Heart right ventricle (tissue), 16 donors: ENCODE results near the gene MED16. TPM values are rescaled to one million over a fixed set of nuclear protein-coding genes. Genes with fewer than 3 reads are reported as not detected.

Source experiments
- ATAC-seq, 8 donors: fragments of 200-7000 bp; cut with Tn5 transposase; one replicate each; pipeline ENCODE4 v1.9.1; 2020; ENCODE audit warnings: mild to moderate bottlenecking in 8 of 8, moderate library complexity in 8 of 8, moderate number of reproducible peaks in 1 of 8
- DNase-seq, 2 donors: peaks; one replicate each; pipeline ENCODE4 v3.0.0-alpha.2; 2020
- H3K27ac ChIP-seq, 10 donors: fragments of 200-600 bp; sonication (generic) in 2 of 10; one replicate each; pipeline versions ENCODE4 v1.5.0 to v1.8.0; 2020 to 2022; ENCODE audit warnings: mild to moderate bottlenecking in 3 of 10
- H3K27me3 ChIP-seq, 7 donors: fragments of 200-600 bp; one replicate each; pipeline ENCODE4 v1.8.0; 2021 to 2022; ENCODE audit warnings: mild to moderate bottlenecking in 2 of 7
- H3K36me3 ChIP-seq, 9 donors: fragments of 200-600 bp; sonication (generic) in 1 of 9; one replicate each; pipeline versions ENCODE4 v1.5.0 to v1.8.0; 2020 to 2022; ENCODE audit warnings: mild to moderate bottlenecking in 2 of 9
- H3K4me1 ChIP-seq, 9 donors: fragments of 200-600 bp; sonication (generic) in 1 of 9; one replicate each; pipeline versions ENCODE4 v1.5.0 to v1.8.0; 2020 to 2022; ENCODE audit warnings: mild to moderate bottlenecking in 4 of 9
- H3K4me3 ChIP-seq, 10 donors: fragments of 200-600 bp; sonication (generic) in 2 of 10; one replicate each; pipeline versions ENCODE4 v1.5.0 to v1.8.0; 2020 to 2022; ENCODE audit warnings: mild to moderate bottlenecking in 7 of 10, moderate library complexity in 2 of 10
- H3K9me3 ChIP-seq, 11 donors: fragments of 200-600 bp in 10 of 11; sonication (generic) in 2 of 11; one replicate each; pipeline versions ENCODE4 v1.5.0 to v1.8.0; 2013 to 2022; ENCODE audit warnings: mild to moderate bottlenecking in 2 of 11, control low read depth in 1 of 11, moderate library complexity in 1 of 11
- CTCF ChIP-seq, 9 donors: fragments of 200-600 bp; sonication (generic) in 2 of 9; IDR thresholded peaks; one replicate each; pipeline versions ENCODE4 v1.5.0 to v1.8.0; 2021 to 2022; ENCODE audit warnings: antibody characterized with exemption in 9 of 9, mild to moderate bottlenecking in 5 of 9, moderate library complexity in 1 of 9
- WGBS, 2 donors: extraction: QIAGEN DNeasy Blood & Tissue Kit; methylation state at CpG; one replicate each; pipeline ENCODE4 v1.1.7; 2013; ENCODE audit warnings: inconsistent platforms in 1 of 2; 5-methylcytosine and 5-hydroxymethylcytosine counted together
- intact Hi-C, 10 donors: fragments of 100-400 bp; cut with DNase I; formaldehyde crosslinking; loops; one replicate each; pipeline versions ENCODE4 v1.11.1 to v1.14.2; 2022
- polyA plus RNA-seq, 2 donors: library from polyadenylated mRNA; stranded (reverse); fragments of 200-250 nt; gene quantifications; one replicate each; pipeline ENCODE4 v1.2.3, GENCODE V29; 2013
- total RNA-seq, 10 donors: library from RNA; stranded (reverse); fragmentation: NEBNext Ultra II Directional in 3 of 10; extraction: Animal tissue kit (Norgen Biotek cat#: 25700) in 3 of 10; gene quantifications; one replicate each; pipeline versions ENCODE4 v1.2.1 to v1.2.4, GENCODE V29; 2021 to 2023
- donor health status: Arrhythmogenic right ventricular cardiomyopathy.
- donor health status: ischemic (EF 13 %, LVEDD 7.1; RV severe dilation, severe dysfunction).
- donor health status: healthy with polysubstance abuse.
- donor health status: DM: no; HTN: yes; CAD: no.
- donor health status: DM: no; HTN: no; CAD: no.
- donor health status: ischemic (EF 25% LVEDD 6.9; RV normal size, moderate dysfunction).
- donor health status: ischemic (EF 25% LVEDD 5.7; RV mildly dilated, moderate dysfunction).
- donor health status: healthy.
- donor health status: DM: yes; HTN: yes; CAD: no.
- donor health status: Ischemic cardiomyopathy.
- donor health status: ischemic (EF 35%, LVEDD 5.7; RV mildly dilated, moderate dysfunction).
- donor health status: nonischemic (EF 11% LVEDD 7.7; RV severe dilation, severe dysfunction).
- donor health status: DM: yes; HTN: yes; CAD: no.
- donor health status: PGD.
- donor health status: ischemic (EF 29% LVEDD 5.4; RV normal size, mild dysfunction).
- donor health status: nonischemic (EF 23%, LVEDD 6.1; RV moderate dilation, normal function).

Gene MED16
- total and polyA plus RNA-seq, 12 donors: 17.6 to 42.9 (median 27.7) TPM

GRCh38 chr19:902093-902370, 9.0 kb upstream of the MED16 start:
- intact Hi-C loops: no loop called here
- Histone ChIP-seq H3K9me3 (no peaks in the 10 kb centered on the region), H3K4me3 (no peak overlapping the region), H3K4me1 (peaks cover 0 to 1% (median 0%) of the 10 kb centered on the region in 9 donors), H3K36me3 (peaks cover 0 to 47% (median 0%) of the 10 kb centered on the region in 9 donors), H3K27ac (no peak overlapping the region), H3K27me3 (no peaks in the 10 kb centered on the region)
- ATAC-seq (no peak), DNase-seq (no peak)
- TF ChIP-seq CTCF (IDR thresholded peaks at IDR 0.05): no peak
- 76 to 90% methylated on average over 7 of the region's 7 CpGs for WGBS, 2 donors

GRCh38 chr19:901216-902092, 8.5 kb upstream of the MED16 start:
- TF ChIP-seq CTCF (IDR thresholded peaks at IDR 0.05): no peak

GRCh38 chr19:900302-901111, 7.5 kb upstream of the MED16 start:
- no peaks in the 10 kb centered on the region for H3K9me3 ChIP-seq
- intact Hi-C loops: no loop called here
- TF ChIP-seq CTCF (IDR thresholded peaks at IDR 0.05): no peak
- peak in 1 of 8 donors; percentile 13 for ATAC-seq
- 85 to 87% methylated on average over 29 to 30 of the region's 30 CpGs for WGBS, 2 donors
- H3K27ac ChIP-seq: no peak overlapping the region
- H3K4me3 ChIP-seq: no peak overlapping the region
- H3K4me1 ChIP-seq: no peaks in the 10 kb centered on the region
- H3K27me3 ChIP-seq: no peaks in the 10 kb centered on the region
- DNase-seq: no peak
- H3K36me3 ChIP-seq: peaks cover 0 to 55% (median 0%) of the 10 kb centered on the region in 9 donors

More at GRCh38 chr19:901216-902092, 8.5 kb upstream of the MED16 start:
- H3K27ac ChIP-seq: no peak overlapping the region
- DNase-seq (no peak), ATAC-seq (peak in 1 of 8 donors; percentile 7)
- WGBS, 2 donors: 93% methylated on average over 26 to 27 of the region's 27 CpGs
- peaks cover 0 to 53% (median 0%) of the 10 kb centered on the region in 9 donors for H3K36me3 ChIP-seq
- no peaks in the 10 kb centered on the region for H3K9me3 ChIP-seq
- no peak overlapping the region for H3K4me3 ChIP-seq
- H3K27me3 ChIP-seq: no peaks in the 10 kb centered on the region
- intact Hi-C loops: no loop called here
- no peaks in the 10 kb centered on the region for H3K4me1 ChIP-seq

- ATAC-seq: no peak
- no peaks in the 10 kb centered on the region for H3K4me1 ChIP-seq
These were observed 7.0 kb upstream of the MED16 start for GRCh38 chr19:900043-900301.

More at GRCh38 chr19:900043-900301, 7.0 kb upstream of the MED16 start:
- Histone ChIP-seq H3K36me3 (peaks cover 0 to 55% (median 0%) of the 10 kb centered on the region in 9 donors), H3K27ac (no peak overlapping the region), H3K4me3 (no peak overlapping the region), H3K27me3 (no peaks in the 10 kb centered on the region), H3K9me3 (no peaks in the 10 kb centered on the region)
- no peak for DNase-seq
- intact Hi-C loops: no loop called here
- no peak for TF ChIP-seq CTCF (IDR thresholded peaks at IDR 0.05)
- 94 to 97% methylated on average over 14 to 15 of the region's 15 CpGs for WGBS, 2 donors
